Erythroblast (primary cell): ENCODE results near the gene DPRX.

ENCODE experiments used
- GATA1 ChIP-seq: IDR thresholded peaks from 2 replicates; pipeline ENCODE4 v1.6.1; 2011; ENCODE audit warnings: low read depth, mild to moderate bottlenecking, control low read depth, low read length, moderate library complexity
- POLR2A ChIP-seq: IDR thresholded peaks from 2 replicates; pipeline ENCODE4 v1.6.1; 2011; ENCODE audit warnings: mild to moderate bottlenecking, low read length

DNA sequence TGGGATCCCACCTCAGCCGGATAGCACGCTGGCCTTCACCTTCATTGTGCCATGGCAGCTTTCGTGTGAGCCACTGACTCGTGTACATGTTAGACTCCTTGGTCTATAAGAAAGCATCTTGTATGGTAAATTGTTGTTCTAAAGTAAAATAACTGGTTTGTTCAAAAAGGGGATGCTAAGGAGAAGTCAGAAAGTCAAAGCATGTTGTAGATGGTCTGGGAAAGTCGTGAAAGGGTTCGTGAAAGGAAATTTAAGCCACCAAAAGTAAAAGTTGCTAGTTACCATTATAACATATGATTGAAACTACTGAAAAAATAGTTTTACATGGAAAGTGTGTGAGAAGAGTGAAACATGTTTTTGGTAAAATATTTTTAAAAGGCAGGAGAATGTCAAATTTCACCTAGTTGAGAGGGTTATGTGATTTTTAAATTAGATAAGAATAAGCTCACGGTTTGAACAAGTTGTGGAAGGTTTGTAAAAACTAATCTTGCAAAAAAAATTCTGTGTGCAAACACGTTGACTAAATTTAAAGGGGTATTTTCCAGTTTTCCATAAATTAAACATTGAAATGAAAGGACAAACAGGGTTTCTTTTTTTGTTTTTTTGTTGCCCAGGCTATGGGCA, 23.4 kb downstream of the DPRX start:
- TF ChIP-seq POLR2A (no peak), GATA1 (no peak)
